ENCODE results near the gene CRHR2.

The CRHR2 gene

GRCh38 chr7:30707391-30708357 lies 25.4 kb upstream of the CRHR2 start:
- Histone ChIP-seq H4K12ac (ENCODE audit: low read depth, low read length) (no peak overlapping the region), H4K8ac (ENCODE audit: low read depth, low read length) (no peak overlapping the region), H2BK120ac (ENCODE audit: insufficient read depth, low read length, poor library complexity) (no peak overlapping the region), H3K4me3 (ENCODE audit: low read depth, low read length) (no peak overlapping the region), H2BK5ac (ENCODE audit: low read depth, low read length, poor library complexity) (no peak overlapping the region), H3K9ac (ENCODE audit: low read length) (no peak overlapping the region), H3K4me2 (ENCODE audit: low read length) (no peak overlapping the region), H3K9me3 (ENCODE audit: insufficient read depth, low read depth, low read length) (no peaks in the 10 kb centered on the region), H4K91ac (ENCODE audit: low read depth, low read length) (no peak overlapping the region), H2BK12ac (ENCODE audit: low read length) (no peak overlapping the region), H3K18ac (ENCODE audit: low read length) (no peak overlapping the region), H3K79me1 (ENCODE audit: low read length) (no peaks in the 10 kb centered on the region), H3K27me3 (ENCODE audit: insufficient read depth, low read length) (no peaks in the 10 kb centered on the region), H3K4ac (ENCODE audit: low read depth, low read length) (no peak overlapping the region), H3K27ac (ENCODE audit: low read depth, low read length) (no peak overlapping the region), H3K14ac (ENCODE audit: low read length) (no peak overlapping the region), H2AFZ (ENCODE audit: insufficient read depth, low read length, poor library complexity) (no peak overlapping the region), H2AK5ac (ENCODE audit: low read length) (no peak overlapping the region), H3K79me2 (ENCODE audit: control insufficient read depth, insufficient read depth, low read length, poor library complexity) (no peaks in the 10 kb centered on the region), H3K4me1 (ENCODE audit: control insufficient read depth in 1 of 2, insufficient read depth in 2 of 2, low read length in 2 of 2) (peaks cover 4 to 6% of the 10 kb centered on the region in 2 experiments), H3K23ac (ENCODE audit: low read length) (no peak overlapping the region), H3K36me3 (ENCODE audit: control insufficient read depth in 1 of 2, insufficient read depth in 2 of 2, low read length in 2 of 2) (no peaks in the 10 kb centered on the region)
- no peak for DNase-seq
- no CpG with 5 or more reads among the region's 16 CpGs for WGBS (ENCODE audit: extremely low coverage, insufficient coverage, insufficient read length)

GRCh38 chr7:30706908-30707307 lies 24.7 kb upstream of the CRHR2 start:
- H2BK12ac ChIP-seq (ENCODE audit: low read length), result no peak overlapping the region

GRCh38 chr7:30706316-30706715 lies 24.1 kb upstream of the CRHR2 start:
- peaks cover 4 to 6% of the 10 kb centered on the region in 2 experiments for H3K4me1 ChIP-seq (ENCODE audit: control insufficient read depth in 1 of 2, insufficient read depth in 2 of 2, low read length in 2 of 2)
- H3K9me3 ChIP-seq (ENCODE audit: insufficient read depth, low read depth, low read length), result no peaks in the 10 kb centered on the region
- no peaks in the 10 kb centered on the region for H3K27me3 ChIP-seq (ENCODE audit: insufficient read depth, low read length)
- no peak overlapping the region for H2AK5ac ChIP-seq (ENCODE audit: low read length)
- no peak overlapping the region for H2BK5ac ChIP-seq (ENCODE audit: low read depth, low read length, poor library complexity)
- H3K9ac ChIP-seq (ENCODE audit: low read length), result no peak overlapping the region
- no peak overlapping the region for H3K4ac ChIP-seq (ENCODE audit: low read depth, low read length)
- no peaks in the 10 kb centered on the region for H3K36me3 ChIP-seq (ENCODE audit: control insufficient read depth in 1 of 2, insufficient read depth in 2 of 2, low read length in 2 of 2)
- H2AFZ ChIP-seq (ENCODE audit: insufficient read depth, low read length, poor library complexity), result no peak overlapping the region
- no peak overlapping the region for H3K27ac ChIP-seq (ENCODE audit: low read depth, low read length)
- no peaks in the 10 kb centered on the region for H3K79me1 ChIP-seq (ENCODE audit: low read length)
- no peak overlapping the region for H4K12ac ChIP-seq (ENCODE audit: low read depth, low read length)
- H3K79me2 ChIP-seq (ENCODE audit: control insufficient read depth, insufficient read depth, low read length, poor library complexity), result no peaks in the 10 kb centered on the region
- H2BK120ac ChIP-seq (ENCODE audit: insufficient read depth, low read length, poor library complexity), result no peak overlapping the region
- H4K91ac ChIP-seq (ENCODE audit: low read depth, low read length), result no peak overlapping the region
- no peak for DNase-seq
- no peak overlapping the region for H3K18ac ChIP-seq (ENCODE audit: low read length)
- H4K8ac ChIP-seq (ENCODE audit: low read depth, low read length), result no peak overlapping the region
- no peak overlapping the region for H3K23ac ChIP-seq (ENCODE audit: low read length)
- no peak overlapping the region for H2BK12ac ChIP-seq (ENCODE audit: low read length)
- no CpG with 5 or more reads among the region's 6 CpGs for WGBS (ENCODE audit: extremely low coverage, insufficient coverage, insufficient read length)
- H3K4me2 ChIP-seq (ENCODE audit: low read length), result no peak overlapping the region
- no peak overlapping the region for H3K4me3 ChIP-seq (ENCODE audit: low read depth, low read length)
- no peak overlapping the region for H3K14ac ChIP-seq (ENCODE audit: low read length)

More at GRCh38 chr7:30706908-30707307, 24.7 kb upstream of the CRHR2 start:
- H2BK5ac ChIP-seq (ENCODE audit: low read depth, low read length, poor library complexity), result no peak overlapping the region
- H3K79me1 ChIP-seq (ENCODE audit: low read length), result no peaks in the 10 kb centered on the region
- no peak overlapping the region for H3K4me2 ChIP-seq (ENCODE audit: low read length)
- no peak overlapping the region for H3K9ac ChIP-seq (ENCODE audit: low read length)
- no peak overlapping the region for H3K27ac ChIP-seq (ENCODE audit: low read depth, low read length)
- no peak for DNase-seq
- WGBS (ENCODE audit: extremely low coverage, insufficient coverage, insufficient read length), result no CpG with 5 or more reads among the region's 6 CpGs
- peaks cover 4 to 6% of the 10 kb centered on the region in 2 experiments for H3K4me1 ChIP-seq (ENCODE audit: control insufficient read depth in 1 of 2, insufficient read depth in 2 of 2, low read length in 2 of 2)
- H2AK5ac ChIP-seq (ENCODE audit: low read length), result no peak overlapping the region
- no peak overlapping the region for H4K8ac ChIP-seq (ENCODE audit: low read depth, low read length)
- no peaks in the 10 kb centered on the region for H3K27me3 ChIP-seq (ENCODE audit: insufficient read depth, low read length)
- no peak overlapping the region for H4K12ac ChIP-seq (ENCODE audit: low read depth, low read length)
- no peak overlapping the region for H3K4ac ChIP-seq (ENCODE audit: low read depth, low read length)
- no peaks in the 10 kb centered on the region for H3K79me2 ChIP-seq (ENCODE audit: control insufficient read depth, insufficient read depth, low read length, poor library complexity)
- H3K14ac ChIP-seq (ENCODE audit: low read length), result no peak overlapping the region
- H3K4me3 ChIP-seq (ENCODE audit: low read depth, low read length), result no peak overlapping the region
- no peak overlapping the region for H3K23ac ChIP-seq (ENCODE audit: low read length)
- H3K36me3 ChIP-seq (ENCODE audit: control insufficient read depth in 1 of 2, insufficient read depth in 2 of 2, low read length in 2 of 2), result no peaks in the 10 kb centered on the region
- no peak overlapping the region for H2AFZ ChIP-seq (ENCODE audit: insufficient read depth, low read length, poor library complexity)
- no peak overlapping the region for H2BK120ac ChIP-seq (ENCODE audit: insufficient read depth, low read length, poor library complexity)
- H3K9me3 ChIP-seq (ENCODE audit: insufficient read depth, low read depth, low read length), result no peaks in the 10 kb centered on the region
- no peak overlapping the region for H3K18ac ChIP-seq (ENCODE audit: low read length)
- H4K91ac ChIP-seq (ENCODE audit: low read depth, low read length), result no peak overlapping the region

- Histone ChIP-seq H3K4ac (ENCODE audit: low read depth, low read length) (no peak overlapping the region), H4K91ac (ENCODE audit: low read depth, low read length) (no peak overlapping the region), H2AK5ac (ENCODE audit: low read length) (no peak overlapping the region), H3K4me3 (ENCODE audit: low read depth, low read length) (no peak overlapping the region), H2BK12ac (ENCODE audit: low read length) (no peak overlapping the region), H2BK5ac (ENCODE audit: low read depth, low read length, poor library complexity) (no peak overlapping the region), H3K18ac (ENCODE audit: low read length) (no peak overlapping the region), H3K4me1 (ENCODE audit: control insufficient read depth in 1 of 2, insufficient read depth in 2 of 2, low read length in 2 of 2) (peaks cover 6% of the 10 kb centered on the region in 2 experiments), H3K27me3 (ENCODE audit: insufficient read depth, low read length) (no peaks in the 10 kb centered on the region), H2BK120ac (ENCODE audit: insufficient read depth, low read length, poor library complexity) (no peak overlapping the region), H3K23ac (ENCODE audit: low read length) (no peak overlapping the region), H3K14ac (ENCODE audit: low read length) (no peak overlapping the region), H3K79me2 (ENCODE audit: control insufficient read depth, insufficient read depth, low read length, poor library complexity) (no peaks in the 10 kb centered on the region), H3K9me3 (ENCODE audit: insufficient read depth, low read depth, low read length) (no peaks in the 10 kb centered on the region), H3K4me2 (ENCODE audit: low read length) (no peak overlapping the region), H4K12ac (ENCODE audit: low read depth, low read length) (no peak overlapping the region), H3K9ac (ENCODE audit: low read length) (no peak overlapping the region), H3K36me3 (ENCODE audit: control insufficient read depth in 1 of 2, insufficient read depth in 2 of 2, low read length in 2 of 2) (no peaks in the 10 kb centered on the region), H3K79me1 (ENCODE audit: low read length) (no peaks in the 10 kb centered on the region), H2AFZ (ENCODE audit: insufficient read depth, low read length, poor library complexity) (no peak overlapping the region), H4K8ac (ENCODE audit: low read depth, low read length) (no peak overlapping the region), H3K27ac (ENCODE audit: low read depth, low read length) (no peak overlapping the region)
- no peak for DNase-seq
- no CpG with 5 or more reads among the region's 13 CpGs for WGBS (ENCODE audit: extremely low coverage, insufficient coverage, insufficient read length)
Measured at GRCh38 chr7:30705596-30705995, 23.3 kb upstream of the CRHR2 start.

All from trophoblast cell (in vitro differentiated cells and primary cell).